ENCODE data around the gene CHRNA9. TPM values are rescaled to one million over a fixed set of nuclear protein-coding genes. Genes with fewer than 3 reads are reported as not detected.

Gene CHRNA9
- total and polyA plus RNA-seq, 2 experiments from 2014 or later, result 0.58 to 5.7 TPM

GRCh38 chr4:40301603-40302002 is 33.5 kb upstream of the CHRNA9 start (continued):
- no peak for TF ChIP-seq ZNF462 (CRISPR knock-in tag; IDR thresholded peaks at IDR 0.05)
- TF ChIP-seq, protein P1, sequence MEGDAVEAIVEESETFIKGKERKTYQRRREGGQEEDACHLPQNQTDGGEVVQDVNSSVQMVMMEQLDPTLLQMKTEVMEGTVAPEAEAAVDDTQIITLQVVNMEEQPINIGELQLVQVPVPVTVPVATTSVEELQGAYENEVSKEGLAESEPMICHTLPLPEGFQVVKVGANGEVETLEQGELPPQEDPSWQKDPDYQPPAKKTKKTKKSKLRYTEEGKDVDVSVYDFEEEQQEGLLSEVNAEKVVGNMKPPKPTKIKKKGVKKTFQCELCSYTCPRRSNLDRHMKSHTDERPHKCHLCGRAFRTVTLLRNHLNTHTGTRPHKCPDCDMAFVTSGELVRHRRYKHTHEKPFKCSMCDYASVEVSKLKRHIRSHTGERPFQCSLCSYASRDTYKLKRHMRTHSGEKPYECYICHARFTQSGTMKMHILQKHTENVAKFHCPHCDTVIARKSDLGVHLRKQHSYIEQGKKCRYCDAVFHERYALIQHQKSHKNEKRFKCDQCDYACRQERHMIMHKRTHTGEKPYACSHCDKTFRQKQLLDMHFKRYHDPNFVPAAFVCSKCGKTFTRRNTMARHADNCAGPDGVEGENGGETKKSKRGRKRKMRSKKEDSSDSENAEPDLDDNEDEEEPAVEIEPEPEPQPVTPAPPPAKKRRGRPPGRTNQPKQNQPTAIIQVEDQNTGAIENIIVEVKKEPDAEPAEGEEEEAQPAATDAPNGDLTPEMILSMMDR (conservative IDR thresholded peaks at IDR 0.05; ENCODE audit: low read depth in 2 of 2), result no peak
- TF ChIP-seq NANOG (IDR thresholded peaks at IDR 0.05; ENCODE audit: borderline replicate concordance), result no peak

GRCh38 chr4:40303751-40304150 is 31.4 kb upstream of the CHRNA9 start:
- Histone ChIP-seq H3K27me3 (ENCODE audit: insufficient read depth) (no peaks in the 10 kb centered on the region), H3K4me2 (no peak overlapping the region), H4K20me1 (replicated peaks; ENCODE audit: insufficient read depth) (no peaks in the 10 kb centered on the region), H3K36me3 (ENCODE audit: insufficient read depth) (no peaks in the 10 kb centered on the region), H3K27ac (ENCODE audit: low read depth) (no peak overlapping the region), H2AFZ (no peak overlapping the region), H3K4me3 (no peak overlapping the region), H3K79me2 (replicated peaks; ENCODE audit: insufficient read depth) (no peaks in the 10 kb centered on the region), H3K4me1 (ENCODE audit: insufficient read depth) (peaks cover 25% of the 10 kb centered on the region), H3F3A (replicated peaks; ENCODE audit: low read depth) (peaks cover 1% of the 10 kb centered on the region; the same call in 1 of the 2 replicates), H3K9me2 (ENCODE audit: insufficient read depth) (peaks cover 4% of the 10 kb centered on the region; the same call in 1 of the 2 replicates)
- Mint-ChIP-seq H3K4me1 (peaks cover 27% of the 10 kb centered on the region), H3K36me3 (ENCODE audit: low read depth) (peaks cover 13% of the 10 kb centered on the region), H3K4me3 (no peak overlapping the region), H3K27me3 (ENCODE audit: insufficient read depth, low read depth, poor library complexity) (peaks cover 12% of the 10 kb centered on the region), H3K27ac (no peak overlapping the region), H3K9me3 (peaks cover 12% of the 10 kb centered on the region)
- ATAC-seq (no peak), DNase-seq (ENCODE audit: low spot score) (no peak)
- TF ChIP-seq EZH2 (IDR thresholded peaks at IDR 0.05; ENCODE audit: low read depth, unreplicated experiment) (no peak), ZNF462 (CRISPR knock-in tag; IDR thresholded peaks at IDR 0.05) (no peak)
